Liver (tissue), 9 donors: ENCODE data around the gene OR1J2. TPM values are rescaled to one million over a fixed set of nuclear protein-coding genes. Genes with fewer than 3 reads are reported as not detected.

Experiments used
- DNase-seq: peaks from one replicate; pipeline ENCODE4 v3.0.0-alpha.2; 2017; ENCODE audit warnings: low spot score
- H3K27ac ChIP-seq, 2 donors: one replicate each; pipeline ENCODE4 v1.7.0; 2013; ENCODE audit warnings: inconsistent platforms in 2 of 2, low read length in 2 of 2, control low read depth in 1 of 2, low read depth in 1 of 2, mild to moderate bottlenecking in 1 of 2
- H3K27me3 ChIP-seq, 4 donors: one replicate each; pipeline versions ENCODE4 v1.6.1 to v1.7.0; 2013; ENCODE audit warnings: low read length in 3 of 4, inconsistent platforms in 1 of 4, mild to moderate bottlenecking in 1 of 4, moderate library complexity in 1 of 4; ENCODE audit not compliant: control insufficient read depth in 4 of 4, insufficient read depth in 4 of 4
- H3K36me3 ChIP-seq, 4 donors: one replicate each; pipeline versions ENCODE4 v1.6.1 to v1.7.0; 2013; ENCODE audit warnings: low read length in 3 of 4, mild to moderate bottlenecking in 3 of 4, low read depth in 1 of 4, moderate library complexity in 1 of 4; ENCODE audit not compliant: control insufficient read depth in 4 of 4, insufficient read depth in 3 of 4
- H3K4me1 ChIP-seq, 4 donors: one replicate each; pipeline versions ENCODE4 v1.6.1 to v1.7.0; 2013; ENCODE audit warnings: low read length in 3 of 4, mild to moderate bottlenecking in 3 of 4, moderate library complexity in 1 of 4; ENCODE audit not compliant: control insufficient read depth in 4 of 4, insufficient read depth in 4 of 4
- H3K4me3 ChIP-seq, 3 donors: one replicate each; pipeline versions ENCODE4 v1.6.1 to v1.7.0; 2013; ENCODE audit warnings: low read length in 3 of 3, control low read depth in 1 of 3, low read depth in 1 of 3, mild to moderate bottlenecking in 1 of 3
- H3K9ac ChIP-seq, 2 donors: one replicate each; pipeline ENCODE4 v1.7.0; 2013; ENCODE audit warnings: low read length in 2 of 2, mild to moderate bottlenecking in 2 of 2, moderate library complexity in 2 of 2, control low read depth in 1 of 2, low read depth in 1 of 2
- H3K9me3 ChIP-seq, 4 donors: one replicate each; pipeline versions ENCODE4 v1.6.1 to v1.7.0; 2013; ENCODE audit warnings: low read length in 3 of 4; ENCODE audit not compliant: control insufficient read depth in 4 of 4
- EGR1 ChIP-seq, 2 donors: IDR thresholded peaks; 2 replicates each; pipeline ENCODE4 v1.6.1; 2016 to 2018; ENCODE audit warnings: antibody characterized with exemption in 2 of 2, low read depth in 2 of 2
- FOXA1 ChIP-seq: IDR thresholded peaks from 2 replicates; pipeline ENCODE4 v1.6.1; 2016; ENCODE audit warnings: antibody characterized with exemption
- FOXA2 ChIP-seq: IDR thresholded peaks from 2 replicates; pipeline ENCODE4 v1.6.1; 2016; ENCODE audit warnings: antibody characterized with exemption
- GABPA ChIP-seq, 2 donors: IDR thresholded peaks in 1 of 2; conservative IDR thresholded peaks in 1 of 2; 2 replicates each; pipeline ENCODE4 v1.6.1; 2016; ENCODE audit warnings: antibody characterized with exemption in 2 of 2, mild to moderate bottlenecking in 1 of 2, moderate library complexity in 1 of 2
- HNF4A ChIP-seq, 2 donors: conservative IDR thresholded peaks; 2 replicates each; pipeline ENCODE4 v1.6.1; 2016; ENCODE audit warnings: antibody characterized with exemption in 2 of 2, mild to moderate bottlenecking in 2 of 2
- HNF4G ChIP-seq: IDR thresholded peaks from 2 replicates; pipeline ENCODE4 v1.6.1; 2016; ENCODE audit warnings: antibody characterized with exemption
- JUND ChIP-seq, 2 donors: IDR thresholded peaks; 2 replicates each; pipeline ENCODE4 v1.6.1; 2016; ENCODE audit warnings: antibody characterized with exemption in 2 of 2
- NR2F2 ChIP-seq: IDR thresholded peaks from 2 replicates; pipeline ENCODE4 v1.6.1; 2016; ENCODE audit warnings: antibody characterized with exemption
- RAD21 ChIP-seq, 2 donors: IDR thresholded peaks; 2 replicates each; pipeline ENCODE4 v1.6.1; 2016; ENCODE audit warnings: antibody characterized with exemption in 2 of 2, mild to moderate bottlenecking in 2 of 2
- RXRA ChIP-seq, 2 donors: IDR thresholded peaks; 2 replicates each; pipeline ENCODE4 v1.6.1; 2017 to 2018; ENCODE audit warnings: antibody characterized with exemption in 2 of 2, mild to moderate bottlenecking in 1 of 2
- SP1 ChIP-seq: IDR thresholded peaks from 2 replicates; pipeline ENCODE4 v1.6.1; 2018; ENCODE audit warnings: antibody characterized with exemption, mild to moderate bottlenecking
- TAF1 ChIP-seq: conservative IDR thresholded peaks from 2 replicates; pipeline ENCODE4 v1.6.1; 2016; ENCODE audit warnings: antibody characterized with exemption, mild to moderate bottlenecking
- YY1 ChIP-seq: IDR thresholded peaks from 2 replicates; pipeline ENCODE4 v1.6.1; 2016; ENCODE audit warnings: antibody characterized with exemption, mild to moderate bottlenecking
- WGBS: extraction: QIAGEN DNeasy Blood & Tissue Kit; methylation state at CpG from one replicate; pipeline ENCODE4 v1.1.7; 2013; 5-methylcytosine and 5-hydroxymethylcytosine counted together
- polyA plus RNA-seq, 2 donors: library from polyadenylated mRNA; stranded (reverse) in 1 of 2; unstranded in 1 of 2; fragments of 200-250 nt in 1 of 2; fragments of >200 nt in 1 of 2; fragmentation: Nextera tagmentation in 1 of 2; extraction: Ambion mirVana in 1 of 2; gene quantifications; one replicate each; pipeline versions ENCODE4 v1.2.1 to v1.2.3, GENCODE V29; 2013 to 2015
- total RNA-seq, 2 donors: library from RNA; depleted of rRNA; stranded (reverse); fragments of >200 nt; gene quantifications; one replicate each; pipeline ENCODE4 v1.2.3, GENCODE V29; 2014
- TF ChIP-seq, protein P1 (sequence below): IDR thresholded peaks from 2 replicates; pipeline ENCODE4 v1.6.1; 2016; ENCODE audit warnings: antibody characterized with exemption, mild to moderate bottlenecking
- TF ChIP-seq, protein P2 (sequence below): IDR thresholded peaks from 2 replicates; pipeline ENCODE4 v1.6.1; 2016; ENCODE audit warnings: antibody characterized with exemption
- TF ChIP-seq, protein P3 (sequence below): IDR thresholded peaks from 2 replicates; pipeline ENCODE4 v1.6.1; 2016; ENCODE audit warnings: antibody characterized with exemption
- TF ChIP-seq, protein P4 (sequence below): IDR thresholded peaks from 2 replicates; pipeline ENCODE4 v1.6.1; 2016; ENCODE audit warnings: antibody characterized with exemption
- TF ChIP-seq, protein P5 (sequence below): fragments of 150-350 bp; IDR thresholded peaks from 2 replicates; pipeline ENCODE4 v1.5.1; 2017; ENCODE audit warnings: improper control_type of control experiment, low read depth, low read length; ENCODE audit not compliant: missing input control
- donor health status: healthy.
- donor health status: healthy.
- donor health status: healthy.
- donor health status: healthy.
- donor health status: healthy.

The OR1J2 gene
- total and polyA plus RNA-seq, 4 donors, result not detected

DNA sequence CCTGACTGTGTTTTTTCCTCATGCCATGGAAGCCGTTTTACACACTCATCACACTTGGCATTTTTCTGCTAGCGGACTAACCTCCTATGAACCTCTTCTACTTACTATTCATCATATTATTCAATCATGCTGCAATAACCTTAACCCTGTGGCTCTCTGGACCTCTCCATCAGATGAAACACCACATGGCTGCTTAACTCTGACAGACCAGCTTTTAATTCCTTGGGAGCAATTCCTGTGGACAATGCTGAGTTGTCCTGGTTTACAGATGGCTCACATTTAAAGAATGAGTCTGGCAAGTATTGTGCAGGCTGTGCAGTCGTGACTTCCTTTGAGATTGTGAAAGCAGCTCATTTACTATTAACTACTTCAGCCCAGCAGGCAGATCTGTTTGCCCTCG is 41.9 kb upstream of the OR1J2 start:
- 54% methylated on average over 4 of the region's 4 CpGs for WGBS
- Histone ChIP-seq H3K27ac (no peak overlapping the region), H3K9me3 (no peaks in the 10 kb centered on the region), H3K4me3 (no peak overlapping the region), H3K4me1 (peaks cover 0 to 12% (median 8%) of the 10 kb centered on the region in 4 donors), H3K36me3 (no peaks in the 10 kb centered on the region), H3K27me3 (peaks cover 0 to 2% (median 0%) of the 10 kb centered on the region in 4 donors), H3K9ac (no peak overlapping the region)
- TF ChIP-seq GABPA (IDR thresholded peaks at IDR 0.05 in 1 of 2, conservative IDR thresholded peaks at IDR 0.05 in 1 of 2), result no peak
- TF ChIP-seq YY1, result no peak
- no peak for TF ChIP-seq TAF1
- no peak for TF ChIP-seq HNF4G
- no peak for TF ChIP-seq SP1
- TF ChIP-seq, protein P1, sequence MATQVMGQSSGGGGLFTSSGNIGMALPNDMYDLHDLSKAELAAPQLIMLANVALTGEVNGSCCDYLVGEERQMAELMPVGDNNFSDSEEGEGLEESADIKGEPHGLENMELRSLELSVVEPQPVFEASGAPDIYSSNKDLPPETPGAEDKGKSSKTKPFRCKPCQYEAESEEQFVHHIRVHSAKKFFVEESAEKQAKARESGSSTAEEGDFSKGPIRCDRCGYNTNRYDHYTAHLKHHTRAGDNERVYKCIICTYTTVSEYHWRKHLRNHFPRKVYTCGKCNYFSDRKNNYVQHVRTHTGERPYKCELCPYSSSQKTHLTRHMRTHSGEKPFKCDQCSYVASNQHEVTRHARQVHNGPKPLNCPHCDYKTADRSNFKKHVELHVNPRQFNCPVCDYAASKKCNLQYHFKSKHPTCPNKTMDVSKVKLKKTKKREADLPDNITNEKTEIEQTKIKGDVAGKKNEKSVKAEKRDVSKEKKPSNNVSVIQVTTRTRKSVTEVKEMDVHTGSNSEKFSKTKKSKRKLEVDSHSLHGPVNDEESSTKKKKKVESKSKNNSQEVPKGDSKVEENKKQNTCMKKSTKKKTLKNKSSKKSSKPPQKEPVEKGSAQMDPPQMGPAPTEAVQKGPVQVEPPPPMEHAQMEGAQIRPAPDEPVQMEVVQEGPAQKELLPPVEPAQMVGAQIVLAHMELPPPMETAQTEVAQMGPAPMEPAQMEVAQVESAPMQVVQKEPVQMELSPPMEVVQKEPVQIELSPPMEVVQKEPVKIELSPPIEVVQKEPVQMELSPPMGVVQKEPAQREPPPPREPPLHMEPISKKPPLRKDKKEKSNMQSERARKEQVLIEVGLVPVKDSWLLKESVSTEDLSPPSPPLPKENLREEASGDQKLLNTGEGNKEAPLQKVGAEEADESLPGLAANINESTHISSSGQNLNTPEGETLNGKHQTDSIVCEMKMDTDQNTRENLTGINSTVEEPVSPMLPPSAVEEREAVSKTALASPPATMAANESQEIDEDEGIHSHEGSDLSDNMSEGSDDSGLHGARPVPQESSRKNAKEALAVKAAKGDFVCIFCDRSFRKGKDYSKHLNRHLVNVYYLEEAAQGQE, result no peak
- no peak for TF ChIP-seq RAD21 (IDR thresholded peaks at IDR 0.05)
- TF ChIP-seq JUND (IDR thresholded peaks at IDR 0.05), result no peak
- no peak for TF ChIP-seq HNF4A (conservative IDR thresholded peaks at IDR 0.05)
- TF ChIP-seq, protein P2, sequence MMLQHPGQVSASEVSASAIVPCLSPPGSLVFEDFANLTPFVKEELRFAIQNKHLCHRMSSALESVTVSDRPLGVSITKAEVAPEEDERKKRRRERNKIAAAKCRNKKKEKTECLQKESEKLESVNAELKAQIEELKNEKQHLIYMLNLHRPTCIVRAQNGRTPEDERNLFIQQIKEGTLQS, result no peak
- TF ChIP-seq, protein P3, sequence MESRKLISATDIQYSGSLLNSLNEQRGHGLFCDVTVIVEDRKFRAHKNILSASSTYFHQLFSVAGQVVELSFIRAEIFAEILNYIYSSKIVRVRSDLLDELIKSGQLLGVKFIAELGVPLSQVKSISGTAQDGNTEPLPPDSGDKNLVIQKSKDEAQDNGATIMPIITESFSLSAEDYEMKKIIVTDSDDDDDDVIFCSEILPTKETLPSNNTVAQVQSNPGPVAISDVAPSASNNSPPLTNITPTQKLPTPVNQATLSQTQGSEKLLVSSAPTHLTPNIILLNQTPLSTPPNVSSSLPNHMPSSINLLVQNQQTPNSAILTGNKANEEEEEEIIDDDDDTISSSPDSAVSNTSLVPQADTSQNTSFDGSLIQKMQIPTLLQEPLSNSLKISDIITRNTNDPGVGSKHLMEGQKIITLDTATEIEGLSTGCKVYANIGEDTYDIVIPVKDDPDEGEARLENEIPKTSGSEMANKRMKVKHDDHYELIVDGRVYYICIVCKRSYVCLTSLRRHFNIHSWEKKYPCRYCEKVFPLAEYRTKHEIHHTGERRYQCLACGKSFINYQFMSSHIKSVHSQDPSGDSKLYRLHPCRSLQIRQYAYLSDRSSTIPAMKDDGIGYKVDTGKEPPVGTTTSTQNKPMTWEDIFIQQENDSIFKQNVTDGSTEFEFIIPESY, result no peak
- no peak for TF ChIP-seq FOXA2
- TF ChIP-seq, protein P4, sequence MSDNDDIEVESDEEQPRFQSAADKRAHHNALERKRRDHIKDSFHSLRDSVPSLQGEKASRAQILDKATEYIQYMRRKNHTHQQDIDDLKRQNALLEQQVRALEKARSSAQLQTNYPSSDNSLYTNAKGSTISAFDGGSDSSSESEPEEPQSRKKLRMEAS, result no peak
- no peak for TF ChIP-seq EGR1 (IDR thresholded peaks at IDR 0.05; ENCODE audit: low read depth in 2 of 2)
- no peak for TF ChIP-seq FOXA1
- no peak for TF ChIP-seq NR2F2
- TF ChIP-seq, protein P5, sequence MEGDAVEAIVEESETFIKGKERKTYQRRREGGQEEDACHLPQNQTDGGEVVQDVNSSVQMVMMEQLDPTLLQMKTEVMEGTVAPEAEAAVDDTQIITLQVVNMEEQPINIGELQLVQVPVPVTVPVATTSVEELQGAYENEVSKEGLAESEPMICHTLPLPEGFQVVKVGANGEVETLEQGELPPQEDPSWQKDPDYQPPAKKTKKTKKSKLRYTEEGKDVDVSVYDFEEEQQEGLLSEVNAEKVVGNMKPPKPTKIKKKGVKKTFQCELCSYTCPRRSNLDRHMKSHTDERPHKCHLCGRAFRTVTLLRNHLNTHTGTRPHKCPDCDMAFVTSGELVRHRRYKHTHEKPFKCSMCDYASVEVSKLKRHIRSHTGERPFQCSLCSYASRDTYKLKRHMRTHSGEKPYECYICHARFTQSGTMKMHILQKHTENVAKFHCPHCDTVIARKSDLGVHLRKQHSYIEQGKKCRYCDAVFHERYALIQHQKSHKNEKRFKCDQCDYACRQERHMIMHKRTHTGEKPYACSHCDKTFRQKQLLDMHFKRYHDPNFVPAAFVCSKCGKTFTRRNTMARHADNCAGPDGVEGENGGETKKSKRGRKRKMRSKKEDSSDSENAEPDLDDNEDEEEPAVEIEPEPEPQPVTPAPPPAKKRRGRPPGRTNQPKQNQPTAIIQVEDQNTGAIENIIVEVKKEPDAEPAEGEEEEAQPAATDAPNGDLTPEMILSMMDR, result no peak
- no peak for TF ChIP-seq RXRA (IDR thresholded peaks at IDR 0.05)
- no peak for DNase-seq
